Measurements from ENCODE around the gene LDB3.
"Not testable (repeated sequence)": the region's sequence is repeated elsewhere in the genome, so short reads cannot be mapped to it uniquely, and the experiment has no call there.

LDB3 gene

GRCh38 chr10:86728056-86728455 lies 59.7 kb downstream of the LDB3 start:
- no peak for DNase-seq (ENCODE audit: low read depth in 2 of 3, low spot score in 1 of 3)

GRCh38 chr10:86729677-86730076 lies 61.4 kb downstream of the LDB3 start:
- DNase-seq (ENCODE audit: low read depth in 2 of 3, low spot score in 1 of 3) = no peak

DNA sequence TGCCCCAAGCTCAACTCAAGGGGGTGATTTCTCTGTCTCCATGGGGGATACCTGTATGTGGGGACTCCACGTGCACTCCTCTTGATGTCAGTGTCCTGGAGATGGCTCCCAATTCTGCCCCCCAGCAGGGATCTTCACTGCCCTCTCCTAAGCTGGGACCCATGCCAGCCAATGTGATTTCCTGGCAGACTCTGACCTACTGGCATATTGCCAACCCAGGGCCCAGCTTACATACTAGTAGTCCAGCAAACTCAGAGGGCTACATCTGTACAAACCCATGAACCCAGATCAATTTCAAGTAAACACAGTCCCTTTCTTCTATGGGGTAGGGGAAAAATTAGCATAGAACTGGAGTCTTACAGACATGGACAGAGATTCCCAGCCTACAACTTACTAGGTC lies 61.9 kb downstream of the LDB3 start:
- no peak for DNase-seq (ENCODE audit: low read depth in 2 of 3, low spot score in 1 of 3)

GRCh38 chr10:86732771-86733170 lies 64.5 kb downstream of the LDB3 start:
- no peak for DNase-seq (ENCODE audit: low read depth in 2 of 3, low spot score in 1 of 3)

DNA sequence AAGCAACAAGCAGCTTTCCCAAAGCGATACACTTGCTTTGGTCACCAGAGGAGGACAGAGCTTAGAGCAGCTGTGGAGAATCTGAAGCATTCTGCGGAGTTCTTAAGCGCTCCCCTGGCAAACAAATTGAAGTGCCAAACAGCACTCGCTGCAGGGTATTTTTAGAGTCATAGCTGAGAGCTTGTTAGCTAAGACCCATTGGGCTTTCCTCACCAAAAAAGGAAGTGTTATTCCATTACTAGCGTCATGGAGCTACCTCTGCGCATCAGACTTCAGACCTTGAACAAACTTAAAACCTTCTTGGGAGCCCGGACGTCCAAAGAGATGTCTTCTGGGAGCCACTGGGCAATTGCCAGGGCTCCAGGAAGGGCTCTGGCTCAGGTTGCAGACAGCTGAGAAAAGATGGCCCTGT lies 65.0 kb downstream of the LDB3 start:
- no peak for DNase-seq (ENCODE audit: low read depth in 2 of 3, low spot score in 1 of 3)

DNA sequence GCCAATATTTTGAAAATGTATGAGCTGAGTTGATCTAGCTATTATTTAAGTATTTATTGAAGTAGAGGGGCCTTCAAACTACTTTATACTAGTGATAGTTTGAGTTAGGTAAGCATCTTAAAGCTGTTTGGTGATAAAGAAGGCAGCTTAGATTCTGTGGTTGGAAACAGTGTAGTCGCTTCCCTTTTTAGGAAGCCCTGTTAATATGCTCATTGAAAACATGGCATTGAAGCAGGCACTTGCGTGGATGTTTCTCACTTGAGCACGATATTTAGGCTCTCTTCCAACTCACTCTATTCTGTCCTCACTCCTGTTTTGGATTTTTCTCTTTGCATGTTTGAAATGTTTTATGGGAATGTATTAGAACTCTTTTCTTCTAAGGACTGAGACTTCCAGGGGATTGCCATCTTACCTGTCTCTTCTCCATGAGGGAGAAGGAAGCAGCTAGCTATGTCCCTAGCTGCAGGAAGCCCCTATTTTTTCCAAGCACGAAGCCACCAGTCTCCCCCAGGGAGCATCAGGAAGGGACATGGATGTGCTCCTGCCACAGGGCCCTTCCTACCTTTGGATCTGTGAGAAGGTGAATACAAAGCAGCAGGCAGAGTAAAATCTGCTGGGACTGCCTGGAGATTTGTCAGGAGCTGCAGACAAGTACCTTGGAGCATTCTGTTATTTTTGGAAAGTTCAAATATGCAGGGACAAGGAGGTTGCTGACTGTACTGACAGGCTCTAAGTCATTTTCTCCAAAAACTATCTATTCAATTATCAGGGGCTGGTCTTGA lies 66.1 kb downstream of the LDB3 start:
- DNase-seq (ENCODE audit: low read depth in 2 of 3, low spot score in 1 of 3) = no peak

DNA sequence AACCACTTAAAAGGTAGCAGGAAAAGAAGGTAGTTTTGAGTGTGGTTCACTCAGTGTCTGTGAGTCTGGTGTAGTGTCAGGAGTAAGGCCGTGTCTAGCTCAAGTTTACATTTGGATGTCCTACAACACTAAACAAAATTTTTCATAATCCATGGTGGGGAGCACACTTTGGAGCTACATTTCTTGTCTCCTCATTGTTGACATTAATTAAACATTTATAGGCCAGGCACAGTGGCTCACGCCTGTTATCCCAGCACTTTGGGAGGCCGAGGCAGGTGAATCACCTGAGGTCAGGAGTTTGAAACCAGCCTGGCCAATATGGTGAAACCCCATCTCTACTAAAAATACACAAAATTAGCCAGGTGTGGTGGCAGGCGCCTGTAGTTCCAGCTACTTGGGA lies 67.0 kb downstream of the LDB3 start:
- DNase-seq (ENCODE audit: low read depth in 2 of 3, low spot score in 1 of 3) = not testable (repeated sequence)

- no peak for DNase-seq (ENCODE audit: low read depth in 2 of 3, low spot score in 1 of 3)
These were observed 73.9 kb downstream of the LDB3 start for GRCh38 chr10:86742230-86742629.

DNA sequence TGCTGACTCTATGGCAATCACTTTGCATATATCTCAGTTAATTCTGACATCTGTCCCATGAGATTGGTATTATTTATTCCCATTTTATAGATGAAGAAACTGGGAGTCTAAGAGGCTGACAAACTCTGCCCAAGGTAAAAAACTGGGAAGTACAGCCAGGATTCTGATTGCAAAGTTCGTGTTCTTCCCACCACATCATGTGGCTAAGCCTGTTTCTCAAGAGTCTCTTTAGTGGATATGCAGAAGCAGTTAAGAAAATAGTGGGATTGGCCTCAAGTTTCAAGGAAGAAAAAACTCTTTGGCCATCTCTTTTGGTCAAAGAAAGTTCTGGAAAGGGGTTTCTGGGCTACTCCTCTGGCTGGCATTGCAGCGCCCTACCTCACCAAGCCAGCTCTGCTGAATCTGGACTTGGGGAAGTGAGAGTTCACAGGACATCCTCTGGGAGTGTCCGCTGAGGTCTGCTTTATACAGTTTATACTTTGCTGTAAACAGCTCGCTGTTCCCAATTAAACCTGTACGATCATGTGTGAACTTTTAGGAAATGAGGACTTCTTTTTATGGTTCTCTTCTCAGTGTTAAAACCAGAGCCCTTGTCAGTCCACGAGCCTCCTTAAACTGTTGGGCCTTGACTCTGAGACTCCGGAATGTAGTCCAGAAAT lies 75.9 kb downstream of the LDB3 start:
- no peak for DNase-seq (ENCODE audit: low read depth in 2 of 3, low spot score in 1 of 3)

DNA sequence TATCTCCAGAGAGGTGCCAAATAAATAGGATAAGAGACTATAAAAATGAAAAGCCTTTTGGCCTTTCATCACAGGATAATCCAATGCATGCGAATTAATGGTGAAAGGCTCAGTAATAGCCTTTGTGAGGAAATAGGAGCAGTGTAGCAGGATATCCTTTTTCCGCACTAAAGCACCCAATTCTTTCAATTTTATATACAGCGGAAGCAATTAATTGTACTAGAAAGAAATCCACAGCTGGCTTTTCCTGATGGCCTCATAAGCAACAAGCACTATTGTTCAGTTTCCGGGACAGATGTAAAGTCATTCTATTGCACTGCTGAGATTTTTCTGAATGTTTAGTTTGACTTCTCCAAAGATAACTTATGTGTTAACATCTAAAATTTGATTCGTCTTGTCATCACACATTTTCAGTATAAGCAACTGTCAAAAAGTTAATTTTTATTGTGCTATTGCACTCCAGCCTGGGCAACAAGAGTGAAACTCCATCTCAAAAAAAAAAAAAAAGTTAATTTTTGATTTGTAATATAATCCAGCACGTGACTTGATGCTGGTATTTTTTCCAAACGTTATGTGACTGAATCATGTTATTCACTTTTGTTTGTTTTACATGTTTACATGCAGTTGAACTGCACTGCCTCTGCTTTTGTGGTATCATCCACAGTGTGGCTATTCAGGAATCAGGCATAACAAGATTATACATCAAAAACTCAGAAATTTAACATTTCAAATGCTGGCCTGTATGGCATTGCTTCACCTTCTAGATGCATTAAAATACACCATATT lies 79.7 kb downstream of the LDB3 start:
- DNase-seq (ENCODE audit: low read depth in 2 of 3, low spot score in 1 of 3) = no peak

DNA sequence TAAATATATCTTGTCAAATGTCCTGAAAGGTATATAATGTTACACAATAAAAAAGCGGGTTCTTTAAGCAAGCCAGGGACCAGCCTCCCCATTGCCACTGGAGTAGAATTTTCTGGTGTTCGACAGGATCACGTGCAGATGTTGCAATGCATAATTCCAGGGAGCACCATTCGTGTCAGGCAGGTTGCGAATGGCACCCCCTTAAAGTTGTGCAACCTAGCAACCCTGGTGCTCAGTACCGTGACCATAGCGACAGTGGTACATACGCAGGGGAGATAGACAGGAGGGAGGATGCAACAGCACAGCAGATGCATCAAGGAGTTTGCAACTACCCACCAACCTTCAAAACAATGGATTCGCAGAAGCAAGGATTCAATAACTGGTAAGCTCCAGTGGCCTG lies 81.5 kb downstream of the LDB3 start:
- no peak for DNase-seq (ENCODE audit: low read depth in 2 of 3, low spot score in 1 of 3)

- DNase-seq (ENCODE audit: low read depth in 2 of 3, low spot score in 1 of 3) = no peak
These were observed 83.2 kb downstream of the LDB3 start for GRCh38 chr10:86751477-86751876.

DNA sequence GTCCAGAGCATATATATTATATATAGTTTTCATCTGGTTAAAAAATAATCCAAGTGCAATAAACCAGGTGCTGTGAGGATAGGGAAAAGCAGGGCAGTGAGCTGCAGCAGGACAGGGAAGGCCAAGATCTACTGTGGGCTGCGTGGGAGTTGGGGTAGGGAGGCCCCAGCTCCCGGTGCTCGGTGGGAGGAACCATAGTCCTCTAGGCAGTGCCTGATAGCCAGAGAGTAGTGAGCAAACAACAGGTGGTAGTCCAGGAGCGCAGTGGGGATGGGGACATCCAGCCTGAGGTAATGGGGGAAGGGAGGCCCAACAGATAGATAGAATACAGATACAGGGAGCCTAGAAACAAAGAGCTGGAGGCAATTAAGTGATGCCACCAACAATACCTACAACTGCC lies 84.0 kb downstream of the LDB3 start:
- DNase-seq (ENCODE audit: low read depth in 2 of 3, low spot score in 1 of 3) = no peak

GRCh38 chr10:86753051-86753450 lies 84.7 kb downstream of the LDB3 start:
- DNase-seq (ENCODE audit: low read depth in 2 of 3, low spot score in 1 of 3) = no peak

- no peak for DNase-seq (ENCODE audit: low read depth in 2 of 3, low spot score in 1 of 3)
These were observed 85.5 kb downstream of the LDB3 start for GRCh38 chr10:86753638-86754434.

GRCh38 chr10:86755454-86755739 lies 87.1 kb downstream of the LDB3 start:
- no peak for DNase-seq (ENCODE audit: low read depth in 2 of 3, low spot score in 1 of 3)

GRCh38 chr10:86755740-86756510 lies 87.6 kb downstream of the LDB3 start:
- peak; percentile 76 to 86 (median 84) for DNase-seq (ENCODE audit: low read depth in 2 of 3, low spot score in 1 of 3)

DNA sequence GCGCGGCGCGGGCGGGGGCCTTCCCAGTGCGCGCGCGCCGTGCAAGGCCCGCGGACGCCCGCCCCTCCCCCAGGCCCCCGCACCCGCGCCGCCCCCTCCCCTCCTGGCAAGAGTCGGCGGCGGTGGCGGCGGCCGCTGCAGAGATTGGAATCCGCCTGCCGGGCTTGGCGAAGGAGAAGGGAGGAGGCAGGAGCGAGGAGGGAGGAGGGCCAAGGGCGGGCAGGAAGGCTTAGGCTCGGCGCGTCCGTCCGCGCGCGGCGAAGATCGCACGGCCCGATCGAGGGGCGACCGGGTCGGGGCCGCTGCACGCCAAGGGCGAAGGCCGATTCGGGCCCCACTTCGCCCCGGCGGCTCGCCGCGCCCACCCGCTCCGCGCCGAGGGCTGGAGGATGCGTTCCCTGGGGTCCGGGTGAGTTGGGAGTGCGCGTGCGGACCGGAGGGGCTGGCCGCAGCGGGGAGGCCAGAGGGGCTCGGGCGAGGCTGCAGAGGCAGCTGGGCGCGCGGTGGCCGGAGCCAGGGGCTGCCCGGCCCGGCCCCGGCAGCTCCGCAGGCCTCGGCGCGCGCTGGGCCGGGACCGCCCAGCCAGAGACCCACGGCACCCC lies 88.3 kb downstream of the LDB3 start, which contains the start of gene BMPR1A:
BMPR1A (plus strand) TSS at position 109 of the 602 bp plus-strand sequence. CDS start 119,400 bp downstream, outside the sequence.
- no peak for DNase-seq (ENCODE audit: low read depth in 2 of 3, low spot score in 1 of 3)

DNA sequence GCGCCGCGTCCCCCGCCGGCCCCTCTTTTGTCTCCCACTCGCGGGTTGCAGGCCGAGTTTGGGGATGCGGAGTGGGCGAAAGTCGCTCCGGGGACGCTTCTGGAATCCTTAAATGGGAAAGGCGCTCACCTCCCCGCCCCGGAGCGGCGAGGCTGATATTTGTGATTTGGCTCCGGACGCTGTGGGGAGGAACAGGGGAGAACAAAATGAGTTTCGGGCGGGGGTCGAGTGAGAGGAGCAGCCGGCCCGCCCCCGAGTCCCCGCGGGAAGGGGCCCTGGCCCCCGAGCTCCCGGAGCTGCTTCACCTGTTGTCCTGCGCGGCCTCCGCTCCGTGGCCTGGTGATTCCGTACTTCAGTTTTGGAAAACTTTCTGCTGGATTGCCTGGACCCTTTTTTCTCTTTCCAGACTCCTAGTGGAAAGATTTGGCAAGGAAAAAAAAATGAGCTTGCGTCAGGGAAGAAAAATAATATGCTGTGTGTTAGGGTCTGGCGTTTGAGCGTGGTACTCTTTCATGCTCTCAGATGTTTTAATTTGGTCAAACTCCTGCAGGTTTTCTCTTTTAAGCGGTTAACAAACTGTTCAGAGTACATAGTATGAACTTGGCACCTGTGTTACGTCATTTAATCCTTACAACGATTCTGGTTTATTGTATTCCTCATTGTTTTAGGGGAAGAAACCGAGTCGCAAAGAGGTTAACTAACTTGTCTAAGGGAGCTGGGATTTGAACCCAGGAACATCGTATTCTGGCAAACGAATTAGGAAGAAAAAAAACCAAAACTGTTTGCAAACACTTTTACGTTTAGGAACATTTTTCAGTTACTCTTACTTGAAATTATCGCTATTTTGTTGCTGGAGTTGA lies 89.0 kb downstream of the LDB3 start:
- DNase-seq (ENCODE audit: low read depth in 2 of 3, low spot score in 1 of 3) = peak in 1 of 3 donors; percentile 8

Measured in stimulated activated CD4-positive, alpha-beta T cell treated with anti-CD3 and anti-CD28 coated beads, Interleukin-12 subunit alpha, Interleukin-12 subunit beta, amount 100 ng/mL, for 48 hours (primary cell).